GM11168 (cell line): Measurements from ENCODE around the gene TBC1D22A.
"Not testable (repeated sequence)": the region's sequence is repeated elsewhere in the genome, so short reads cannot be mapped to it uniquely, and the experiment has no call there.

Source experiments
- in situ Hi-C: fragments of 300-500 bp; cut with MboI; formaldehyde crosslinking; loops from one replicate; pipeline ENCODE4 v1.12.0; 2022; ENCODE audit warnings: low sequenced_read_pairs; ENCODE audit not compliant: unreplicated experiment

The TBC1D22A gene

DNA sequence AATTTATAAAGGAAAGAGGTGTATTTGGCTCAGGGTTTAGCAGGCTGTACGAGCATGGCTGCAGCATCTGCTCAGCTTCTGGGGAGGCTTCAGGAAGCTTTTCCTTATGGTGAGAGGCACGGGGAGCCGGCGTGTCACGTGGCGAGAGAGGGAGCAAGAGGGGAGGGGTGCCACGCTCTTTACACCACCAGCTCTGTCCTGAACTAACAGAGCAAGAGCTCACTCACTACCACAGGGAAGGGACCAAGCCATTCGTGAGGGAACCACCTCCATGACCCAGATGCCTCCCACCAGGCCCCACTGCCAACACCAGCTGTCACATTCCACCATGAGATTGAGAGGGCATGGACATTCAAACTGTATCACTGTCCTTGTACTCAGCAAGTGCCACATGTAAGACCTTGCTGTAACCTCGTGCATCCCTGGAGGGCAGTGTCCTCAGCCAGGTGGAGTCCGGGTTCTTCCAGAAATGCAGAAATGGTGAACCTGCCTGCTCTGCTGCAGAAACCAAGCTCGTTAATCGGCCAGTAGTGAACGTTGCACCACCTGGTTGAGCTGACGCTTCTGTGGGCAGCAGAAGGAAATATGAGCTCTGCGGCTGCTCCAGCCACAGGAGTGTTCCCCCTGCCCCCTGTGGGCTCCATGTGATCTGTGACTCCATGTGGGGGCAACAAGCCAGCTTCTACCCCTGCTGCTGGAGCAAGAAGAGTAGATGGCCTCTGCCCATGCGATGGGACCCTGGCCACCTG lies 368.6 kb downstream of the TBC1D22A start:
- in situ Hi-C loops: no loop called here

DNA sequence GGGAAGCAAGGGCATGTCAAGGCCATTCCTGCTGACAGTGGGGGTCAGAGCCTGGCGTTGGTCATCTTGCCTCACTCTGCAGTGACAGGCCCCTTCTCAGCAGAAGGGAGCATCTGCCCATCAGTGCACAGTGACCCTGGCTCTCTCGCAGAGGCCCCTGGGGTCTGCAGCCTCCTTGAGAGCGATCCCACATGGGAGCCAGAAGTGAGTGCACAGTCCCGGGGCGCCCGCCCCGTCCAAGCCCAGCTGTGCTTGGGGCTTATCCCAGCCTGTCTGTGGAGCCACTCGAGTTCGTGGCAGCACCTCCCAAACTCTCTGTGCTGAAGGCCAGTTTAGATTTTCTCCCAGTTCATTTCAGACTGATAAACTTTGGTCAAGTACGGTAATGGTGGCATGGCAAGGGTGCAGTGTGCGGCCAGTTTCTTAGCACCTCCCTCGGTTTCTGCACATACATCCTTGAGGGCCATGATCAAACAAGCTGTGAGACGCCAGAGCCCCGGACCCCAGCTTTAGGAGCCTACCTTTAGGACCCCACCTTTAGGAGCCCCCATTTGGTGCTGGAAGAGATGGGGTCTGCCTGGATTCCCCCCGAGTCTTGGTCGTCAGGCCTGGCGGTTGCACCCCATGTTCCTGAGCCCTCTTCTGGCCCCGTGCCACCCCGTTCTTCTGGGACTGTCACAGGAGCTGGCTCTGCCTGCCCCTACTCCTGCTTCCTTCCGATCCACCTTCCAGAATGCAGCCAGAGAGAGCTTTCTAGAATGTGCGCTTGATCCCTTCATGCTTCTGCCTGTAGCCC lies 369.4 kb downstream of the TBC1D22A start:
- in situ Hi-C loops: no loop called here

DNA sequence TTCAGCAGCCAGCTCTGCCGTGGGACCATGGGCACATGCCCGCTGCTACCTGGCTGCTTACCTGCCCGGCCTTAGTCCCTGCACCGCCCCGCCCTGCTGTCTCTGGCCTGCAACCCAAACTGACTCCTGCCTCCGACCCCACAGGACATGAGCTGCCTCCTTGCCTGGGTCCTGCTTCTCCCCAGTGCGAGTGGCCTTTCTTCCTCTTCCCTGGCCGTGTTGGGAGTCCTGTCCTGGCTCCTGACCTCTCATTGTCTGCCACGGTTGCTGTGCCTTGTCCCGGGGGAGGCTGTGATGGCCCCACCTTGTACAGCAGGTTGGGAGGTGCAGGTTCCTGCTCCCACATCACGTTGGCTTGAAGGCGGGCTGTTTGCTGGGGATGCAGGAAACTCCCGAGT lies 370.0 kb downstream of the TBC1D22A start:
- in situ Hi-C loops: no loop called here

DNA sequence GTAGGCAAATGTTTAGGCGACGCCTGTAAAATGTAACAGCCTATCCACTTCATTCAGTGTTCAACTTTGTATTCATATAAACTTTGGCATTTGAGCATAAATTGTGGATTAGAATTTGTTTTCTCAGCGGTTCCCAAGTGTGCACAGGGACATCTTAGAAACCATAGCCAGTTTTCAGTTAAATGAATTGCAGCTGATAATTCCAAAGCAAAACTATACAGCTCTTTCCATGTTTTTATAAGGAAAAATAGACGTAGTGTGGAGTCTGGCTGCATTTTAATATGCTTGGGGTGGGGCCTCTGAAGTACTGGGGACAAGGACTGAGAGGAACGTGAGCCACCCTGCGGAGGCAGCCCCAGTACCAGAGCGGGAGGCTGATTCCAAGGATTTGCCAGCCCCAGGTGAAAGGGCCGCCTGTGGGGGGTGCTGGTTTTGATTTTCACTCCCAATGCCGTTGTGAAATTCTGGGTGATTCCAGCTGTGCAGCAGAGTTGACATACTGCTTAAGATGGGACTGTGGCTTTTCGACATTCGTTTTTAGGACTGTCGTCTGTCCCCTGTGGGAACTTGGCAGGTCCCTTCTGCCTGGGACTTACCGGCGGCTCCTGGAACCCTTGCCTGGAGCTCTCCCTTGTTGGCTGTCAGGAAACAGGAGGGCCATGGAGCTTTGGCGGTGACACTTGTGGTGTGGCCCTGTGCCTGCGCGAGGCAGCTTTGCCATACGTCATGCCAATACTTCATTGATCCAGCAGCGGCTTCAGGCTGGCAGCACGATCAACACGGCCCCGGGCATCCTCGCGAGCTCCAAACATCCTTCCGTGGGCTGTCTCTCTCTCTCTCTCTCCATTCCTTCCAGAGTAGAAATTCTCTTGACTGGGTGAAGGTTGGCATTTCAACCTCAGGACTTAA lies 370.9 kb downstream of the TBC1D22A start:
- in situ Hi-C loops: no loop called here

DNA sequence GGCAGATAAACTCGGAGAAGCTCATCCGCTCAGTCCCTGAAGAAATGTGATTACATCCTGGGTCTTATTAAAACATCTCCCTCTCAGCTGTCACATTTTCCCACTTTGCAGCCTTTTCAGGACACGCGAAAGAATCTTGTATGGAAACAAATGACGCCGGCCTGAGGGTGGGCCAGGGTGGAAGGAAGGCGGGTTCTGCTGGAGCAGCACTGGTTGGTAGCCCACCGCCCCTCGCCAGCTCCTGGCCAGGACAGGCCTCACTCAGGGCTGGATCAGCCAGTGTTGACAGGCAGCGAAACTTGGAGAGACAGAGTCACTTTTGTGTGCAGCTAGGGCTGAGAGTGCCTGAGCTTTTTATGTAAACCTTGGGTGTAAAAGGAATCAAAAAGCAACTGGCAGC lies 371.8 kb downstream of the TBC1D22A start:
- in situ Hi-C loops: no loop called here

DNA sequence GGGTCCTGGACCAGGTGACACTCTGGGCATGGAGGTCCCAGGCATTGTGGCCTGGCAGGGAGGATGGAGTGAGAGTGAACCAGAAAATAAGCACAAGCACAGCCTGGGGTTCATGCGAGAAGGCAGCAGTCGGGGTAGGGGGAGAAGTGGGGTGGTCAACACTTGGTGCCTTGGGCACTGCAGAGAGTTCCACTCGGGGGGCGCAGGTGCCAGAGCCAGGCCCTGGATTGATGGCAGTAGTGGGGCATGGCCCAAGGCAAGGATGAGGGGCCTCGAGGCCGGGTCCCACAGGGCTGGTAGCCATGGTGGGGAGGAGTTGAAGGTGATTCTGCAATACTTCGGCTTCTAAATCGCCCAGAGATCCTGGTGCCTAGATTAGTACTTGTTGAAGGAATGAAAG lies 372.9 kb downstream of the TBC1D22A start:
- in situ Hi-C loops: no loop called here

DNA sequence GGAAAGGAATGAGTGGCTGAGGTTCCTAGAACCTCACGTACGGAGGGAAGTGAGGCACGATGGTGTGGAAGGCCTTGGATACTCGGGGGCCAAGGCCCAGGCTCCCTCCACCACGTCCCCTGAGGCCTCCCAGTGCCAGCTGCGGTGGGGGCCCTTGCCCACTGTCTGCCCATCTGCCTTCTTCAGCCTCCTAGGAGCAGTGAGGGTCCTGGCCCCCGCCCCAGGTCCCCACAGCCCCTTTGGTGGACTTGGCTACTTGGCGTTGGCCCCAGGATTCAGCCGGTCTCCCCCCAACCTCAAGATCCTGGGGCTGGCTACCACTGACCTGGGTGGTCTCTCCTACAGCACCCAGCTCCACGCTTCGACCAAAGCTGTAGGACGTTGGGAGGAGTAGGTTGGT lies 373.6 kb downstream of the TBC1D22A start:
- in situ Hi-C loops: no loop called here

DNA sequence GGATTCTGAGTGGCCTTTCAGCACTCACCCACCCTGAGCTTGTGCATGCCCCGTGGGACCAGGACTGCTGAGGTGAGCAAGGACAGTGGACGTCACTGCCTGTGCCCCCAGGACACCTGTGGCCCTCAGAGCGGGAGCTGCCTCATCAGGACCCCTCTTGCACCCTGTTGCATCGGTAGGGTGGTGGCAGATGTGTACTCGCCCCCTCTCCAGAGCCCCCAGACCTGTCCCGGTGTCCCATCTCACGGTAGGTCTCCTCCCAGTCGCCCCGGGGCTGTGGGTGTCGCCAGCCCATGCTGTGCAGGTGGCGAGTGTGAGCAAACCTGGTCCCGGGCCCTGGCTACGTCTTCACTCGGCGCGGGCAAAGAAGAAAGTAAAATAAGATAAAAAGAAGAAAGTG lies 374.2 kb downstream of the TBC1D22A start:
- in situ Hi-C loops: no loop called here

DNA sequence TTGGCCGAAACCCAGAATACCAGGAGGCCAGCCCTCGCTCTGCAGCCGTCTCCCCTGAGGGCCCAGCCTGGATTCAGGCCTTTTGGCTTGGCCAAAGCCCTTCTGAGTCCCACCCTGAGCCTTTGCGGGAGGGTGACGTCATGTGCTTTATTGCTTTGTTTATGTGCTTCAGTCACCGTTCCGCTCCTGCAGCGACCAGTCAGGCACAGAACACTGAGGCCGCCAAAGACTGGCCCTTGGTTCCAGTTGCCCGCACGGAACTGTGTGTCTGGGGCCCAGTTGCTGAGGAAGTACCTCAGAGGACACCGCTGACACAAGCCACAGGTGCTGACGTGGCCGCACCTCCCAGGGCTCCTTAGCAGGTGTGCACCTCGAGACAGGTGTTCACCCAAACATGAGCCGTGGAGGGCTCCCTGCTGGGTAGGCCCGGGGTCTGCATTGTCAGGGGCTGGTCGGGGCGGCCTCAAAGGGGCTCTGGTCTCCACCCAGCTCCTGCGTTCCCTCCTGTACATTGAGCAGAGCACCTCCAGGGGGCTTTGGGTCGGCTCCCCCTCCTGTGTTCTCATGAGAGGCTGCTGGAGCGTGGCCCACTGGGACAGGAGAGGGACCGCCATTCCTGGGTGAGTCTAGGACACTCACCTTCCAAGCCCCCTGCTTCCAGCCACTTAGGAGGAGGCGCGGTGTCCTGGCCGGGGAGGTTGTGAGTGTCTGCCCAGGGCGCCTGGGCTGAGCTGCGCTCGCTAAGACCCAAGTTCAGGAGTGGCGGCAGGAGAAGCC lies 376.8 kb downstream of the TBC1D22A start:
- in situ Hi-C loops: no loop called here

DNA sequence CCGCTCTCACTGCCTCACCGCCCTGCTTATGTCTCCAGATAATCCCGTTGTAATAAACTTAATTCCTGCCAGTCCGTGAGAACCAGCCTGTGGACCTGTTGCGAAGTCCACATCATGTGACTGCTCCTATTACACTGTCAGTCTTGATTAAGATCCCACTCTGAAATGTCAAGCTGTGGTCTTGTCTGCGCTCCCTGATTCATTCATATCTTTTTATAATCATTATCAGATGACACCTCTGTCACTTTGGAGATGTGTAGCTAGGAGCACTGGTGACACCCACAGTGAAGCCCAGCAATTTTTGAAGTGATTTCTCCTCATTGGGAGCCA lies 377.3 kb downstream of the TBC1D22A start:
- in situ Hi-C loops: no loop called here

DNA sequence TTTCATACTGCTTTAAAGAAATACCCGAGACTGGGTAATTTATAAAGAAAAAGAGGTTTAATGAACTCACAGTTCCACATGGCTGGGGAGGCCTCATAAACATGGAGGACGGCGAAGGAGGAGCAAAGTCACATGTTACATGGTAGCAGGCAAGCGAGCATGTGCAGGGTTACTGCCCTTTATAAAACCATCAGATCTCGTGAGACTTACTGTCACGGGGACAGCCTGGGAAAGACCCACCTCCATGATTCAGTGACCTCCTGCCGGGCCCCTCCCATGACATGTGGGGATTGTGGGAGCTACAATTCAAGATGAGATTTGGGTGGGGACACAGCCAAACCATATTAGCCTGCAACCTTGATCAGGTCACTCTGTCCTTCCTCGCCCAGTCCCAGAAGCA lies 378.5 kb downstream of the TBC1D22A start:
- in situ Hi-C loops: not testable (repeated sequence)

DNA sequence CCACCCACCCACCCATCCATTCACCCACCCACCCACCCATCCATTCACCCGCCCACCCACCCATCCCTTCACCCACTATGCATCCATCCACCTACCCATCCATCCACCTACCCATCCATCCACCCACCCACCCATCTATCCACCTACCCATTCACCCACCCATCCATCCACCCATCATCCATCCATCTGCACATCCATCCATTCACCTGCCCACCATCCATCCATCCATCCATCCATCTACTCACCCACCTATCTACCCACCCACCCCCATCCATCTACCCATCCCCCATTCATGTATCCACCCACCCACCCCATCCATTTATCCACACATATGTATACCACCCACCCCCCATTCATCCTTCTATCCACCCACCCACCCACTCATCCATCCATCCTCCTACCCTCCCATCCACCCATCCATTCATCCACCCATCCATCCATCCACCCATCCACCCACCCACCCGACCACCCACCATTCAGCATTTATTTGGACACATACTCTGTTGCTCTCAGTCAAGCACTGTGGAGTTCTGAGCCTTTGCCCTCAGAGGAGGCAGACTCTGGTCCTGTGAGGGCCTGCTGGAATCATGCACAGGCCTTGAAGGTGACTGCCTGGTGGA lies 380.1 kb downstream of the TBC1D22A start:
- in situ Hi-C loops: no loop called here

DNA sequence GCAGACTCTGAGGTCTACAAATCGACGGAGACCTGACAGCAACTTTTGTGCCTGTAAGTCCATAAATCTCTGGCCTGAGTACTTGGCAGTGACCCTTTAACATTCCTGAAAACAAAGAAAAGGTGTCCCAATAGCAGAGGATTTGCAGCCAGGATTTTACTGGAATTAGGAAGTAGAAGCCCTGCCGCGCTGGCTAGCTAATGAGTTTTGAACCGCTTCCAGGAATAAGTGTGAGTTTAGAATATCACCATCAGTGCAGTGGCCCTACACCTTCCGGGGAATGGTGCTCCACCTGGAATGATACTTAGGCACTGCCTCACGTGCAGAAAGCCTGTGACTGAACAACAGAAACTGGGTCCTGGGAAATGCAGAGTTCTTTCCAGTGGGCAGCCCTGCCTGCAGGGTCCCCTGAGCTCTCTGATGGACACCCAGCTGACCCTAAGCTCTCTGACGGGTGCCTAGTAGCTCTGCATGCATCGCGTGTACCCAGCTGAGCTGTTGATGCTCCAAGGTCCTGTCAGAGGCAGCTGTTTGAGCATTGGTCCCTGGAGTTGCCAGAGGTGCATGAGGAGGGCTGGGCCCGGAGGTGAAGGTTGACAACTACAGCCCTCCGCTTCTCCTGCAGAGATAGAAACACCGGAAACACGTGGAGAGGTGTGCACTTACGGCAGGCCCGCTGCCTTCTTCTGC lies 380.9 kb downstream of the TBC1D22A start:
- in situ Hi-C loops: no loop called here

DNA sequence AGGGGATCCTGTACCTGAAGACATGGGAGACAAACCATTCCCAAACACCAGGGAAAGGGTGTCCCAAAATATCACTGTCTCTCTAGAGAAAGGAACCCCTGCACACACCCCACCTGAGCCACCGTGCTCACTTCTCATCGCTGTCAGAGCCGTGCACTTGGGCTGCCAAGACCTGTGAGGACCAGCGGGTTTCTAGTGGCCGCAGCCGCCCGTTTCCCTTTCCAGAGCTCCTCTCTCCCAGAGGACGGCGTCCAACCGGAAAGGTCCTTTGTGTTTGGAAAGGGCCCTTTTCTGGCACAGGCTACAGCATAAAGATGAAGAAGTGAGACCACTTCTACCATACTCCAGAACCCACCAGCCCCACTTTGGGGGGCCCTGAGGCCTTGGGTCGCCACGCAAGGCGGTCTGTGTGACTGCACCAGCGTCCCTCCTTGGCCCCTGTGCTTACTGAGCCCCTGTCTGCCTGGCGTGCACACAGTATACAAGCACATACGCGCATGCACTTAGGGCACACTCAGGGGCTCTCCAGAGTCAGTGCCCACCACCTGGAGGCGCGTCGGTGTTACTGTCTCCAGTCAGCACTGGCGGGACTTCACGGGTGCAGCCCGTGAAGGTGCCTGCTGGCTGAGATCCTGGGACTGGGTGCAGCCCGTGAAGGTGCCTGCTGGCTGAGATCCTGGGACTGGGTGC lies 381.8 kb downstream of the TBC1D22A start:
- in situ Hi-C loops: no loop called here

DNA sequence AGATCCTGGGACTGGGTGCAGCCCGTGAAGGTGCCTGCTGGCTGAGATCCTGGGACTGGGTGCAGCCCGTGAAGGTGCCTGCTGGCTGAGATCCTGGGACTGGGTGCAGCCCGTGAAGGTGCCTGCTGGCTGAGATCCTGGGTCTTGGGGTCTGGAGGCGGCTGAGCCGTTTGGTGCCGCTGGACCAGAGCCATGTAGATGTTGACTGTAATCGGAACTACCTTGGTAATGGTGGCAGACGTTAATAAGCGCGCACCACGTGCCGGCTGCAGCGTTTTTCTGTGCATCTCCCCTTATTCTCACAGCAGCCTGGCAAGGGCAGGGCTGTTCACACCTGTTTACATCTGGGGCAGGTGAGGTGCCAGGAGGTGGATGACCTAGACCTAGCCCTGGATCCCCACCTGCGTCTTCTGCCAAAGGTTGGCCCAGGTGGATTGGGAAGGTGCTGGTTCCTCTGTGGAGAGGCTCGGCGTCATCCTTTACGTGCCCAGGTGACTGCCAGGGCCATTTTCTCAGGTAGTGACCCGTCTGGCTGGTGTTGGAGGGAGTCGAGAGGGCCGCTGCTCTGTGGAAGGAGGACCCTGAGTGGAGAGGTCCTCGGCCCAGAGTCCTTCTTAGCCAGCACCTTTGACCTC lies 382.5 kb downstream of the TBC1D22A start:
- in situ Hi-C loops: no loop called here

DNA sequence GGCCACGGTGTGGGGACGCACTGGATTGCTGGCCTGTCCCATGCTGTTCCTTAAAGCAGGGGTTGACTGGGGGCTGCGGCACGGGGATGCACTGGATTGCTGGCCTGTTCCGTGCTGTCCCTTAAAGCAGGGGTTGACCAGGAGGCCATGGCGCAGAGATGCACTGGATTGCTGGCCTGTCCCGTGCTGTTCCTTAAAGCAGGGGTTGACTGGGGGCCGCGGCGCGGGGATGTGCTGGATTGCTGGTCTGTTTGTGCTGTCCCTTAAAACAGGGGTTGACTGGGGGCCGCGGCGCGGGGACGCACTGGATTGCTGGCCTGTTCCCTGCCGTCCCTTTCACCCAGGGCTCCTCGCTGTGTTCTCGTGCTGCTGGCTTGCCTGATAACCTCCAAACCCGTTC lies 383.4 kb downstream of the TBC1D22A start:
- in situ Hi-C loops: no loop called here

DNA sequence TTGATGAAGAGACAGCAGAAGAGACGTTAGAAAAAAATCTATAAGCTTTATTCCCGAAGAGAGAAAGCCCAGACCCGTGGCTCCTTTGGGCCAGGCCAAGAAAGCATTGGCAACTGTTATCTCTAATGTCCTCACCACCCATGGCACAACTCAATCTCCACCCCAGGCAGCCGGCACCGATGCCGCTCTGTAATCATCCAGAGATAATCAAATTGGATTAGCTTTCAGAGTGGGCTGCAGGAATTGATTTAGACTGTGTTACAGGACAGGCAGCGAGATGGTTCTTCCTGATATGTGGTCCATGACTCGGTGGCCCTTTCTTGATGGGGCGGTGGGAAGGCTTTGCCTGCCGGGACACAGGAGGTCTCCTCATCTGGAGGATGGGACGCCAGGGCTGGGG lies 383.9 kb downstream of the TBC1D22A start:
- in situ Hi-C loops: no loop called here

DNA sequence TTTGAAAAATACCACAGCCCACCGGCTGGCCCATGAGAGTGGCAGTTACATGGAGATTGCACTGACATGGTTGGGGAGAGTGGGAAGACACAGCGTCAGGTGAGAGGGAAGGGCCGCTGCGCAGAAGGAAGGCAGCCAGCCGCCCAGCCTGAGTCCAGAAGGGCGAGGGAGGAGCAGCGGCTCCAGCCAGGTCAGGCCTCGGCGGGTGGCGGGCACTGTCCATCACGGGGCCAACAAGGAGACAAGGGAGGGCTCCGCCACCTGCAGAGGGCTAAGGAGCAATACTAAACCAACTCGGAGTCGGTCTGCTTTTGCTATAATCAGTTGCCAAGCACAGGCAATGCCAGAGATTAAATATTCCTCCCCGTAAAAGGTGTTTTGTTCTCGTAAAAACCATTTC lies 384.5 kb downstream of the TBC1D22A start:
- in situ Hi-C loops: no loop called here
